Measurements from ENCODE around the gene JAG2. TPM values are rescaled to one million over a fixed set of nuclear protein-coding genes. Genes with fewer than 3 reads are reported as not detected.

The JAG2 gene
- total and polyA plus RNA-seq, 2 of the 4 experiments (the other 2 are of a cell fraction), result 0.18 to 0.58 TPM

- no peak overlapping the region for H4K8ac ChIP-seq (ENCODE audit: low read depth in 2 of 2, low read length in 2 of 2)
- no peak overlapping the region for H2AK5ac ChIP-seq (ENCODE audit: low read depth, low read length)
- no peak overlapping the region for H3K18ac ChIP-seq (ENCODE audit: low read depth, low read length)
- no peak overlapping the region for H2AK9ac ChIP-seq (replicated peaks; ENCODE audit: low read depth, low read length, poor library complexity)
- H2AFZ ChIP-seq (replicated peaks; ENCODE audit: low read length, poor library complexity), result no peak overlapping the region
- H3K56ac ChIP-seq (ENCODE audit: extremely low read depth, insufficient read depth, low read length), result no peak overlapping the region
- no peak overlapping the region for H3K14ac ChIP-seq (replicated peaks; ENCODE audit: low read depth, low read length)
- H2BK5ac ChIP-seq (ENCODE audit: low read depth, low read length, poor library complexity, severe bottlenecking), result no peak overlapping the region
- H2BK20ac ChIP-seq (ENCODE audit: low read depth, low read length), result no peak overlapping the region
- H4K91ac ChIP-seq (ENCODE audit: insufficient read depth, low read depth, low read length), result no peak overlapping the region
- in situ Hi-C loops (cut with MboI; ENCODE audit: low sequenced_read_pairs) (no loop called here), dilution Hi-C loops (cut with HindIII; ENCODE audit: low sequenced_read_pairs, unreplicated experiment) (no loop called here), intact Hi-C loops (cut with micrococcal nuclease) (no loop called here)
- H3K27ac ChIP-seq (ENCODE audit: insufficient read depth, low read length), result no peak overlapping the region
- no peak overlapping the region for H2BK15ac ChIP-seq (ENCODE audit: low read depth, low read length)
- no peaks in the 10 kb centered on the region for H4K20me1 ChIP-seq (ENCODE audit: insufficient read depth, low read length)
- H3K79me1 ChIP-seq (ENCODE audit: low read depth in 1 of 2, low read length in 2 of 2), result no peaks in the 10 kb centered on the region
- H3K9ac ChIP-seq (ENCODE audit: low read depth, low read length), result no peak overlapping the region
- no peaks in the 10 kb centered on the region for H3K4me1 ChIP-seq (ENCODE audit: control insufficient read depth, insufficient read depth, low read length)
- no peak for DNase-seq
- H3K36me3 ChIP-seq (ENCODE audit: control insufficient read depth, insufficient read depth, low read length), result no peaks in the 10 kb centered on the region
- H3K4ac ChIP-seq (ENCODE audit: low read depth, low read length), result no peak overlapping the region
- TF ChIP-seq MAZ (IDR thresholded peaks at IDR 0.05; ENCODE audit: borderline replicate concordance, low read depth, low read length), result no peak
- no peak for TF ChIP-seq POLR2A (IDR thresholded peaks at IDR 0.05; ENCODE audit: low read depth, low read length)
- peak; percentile 63 for TF ChIP-seq CEBPB (IDR thresholded peaks at IDR 0.05; ENCODE audit: low read depth, low read length)
- no peak for TF ChIP-seq CHD1 (IDR thresholded peaks at IDR 0.05; ENCODE audit: low read depth, low read length)
- no peak for TF ChIP-seq MAFK (IDR thresholded peaks at IDR 0.05; ENCODE audit: low read depth, low read length)
- TF ChIP-seq, protein P1, sequence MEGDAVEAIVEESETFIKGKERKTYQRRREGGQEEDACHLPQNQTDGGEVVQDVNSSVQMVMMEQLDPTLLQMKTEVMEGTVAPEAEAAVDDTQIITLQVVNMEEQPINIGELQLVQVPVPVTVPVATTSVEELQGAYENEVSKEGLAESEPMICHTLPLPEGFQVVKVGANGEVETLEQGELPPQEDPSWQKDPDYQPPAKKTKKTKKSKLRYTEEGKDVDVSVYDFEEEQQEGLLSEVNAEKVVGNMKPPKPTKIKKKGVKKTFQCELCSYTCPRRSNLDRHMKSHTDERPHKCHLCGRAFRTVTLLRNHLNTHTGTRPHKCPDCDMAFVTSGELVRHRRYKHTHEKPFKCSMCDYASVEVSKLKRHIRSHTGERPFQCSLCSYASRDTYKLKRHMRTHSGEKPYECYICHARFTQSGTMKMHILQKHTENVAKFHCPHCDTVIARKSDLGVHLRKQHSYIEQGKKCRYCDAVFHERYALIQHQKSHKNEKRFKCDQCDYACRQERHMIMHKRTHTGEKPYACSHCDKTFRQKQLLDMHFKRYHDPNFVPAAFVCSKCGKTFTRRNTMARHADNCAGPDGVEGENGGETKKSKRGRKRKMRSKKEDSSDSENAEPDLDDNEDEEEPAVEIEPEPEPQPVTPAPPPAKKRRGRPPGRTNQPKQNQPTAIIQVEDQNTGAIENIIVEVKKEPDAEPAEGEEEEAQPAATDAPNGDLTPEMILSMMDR (conservative IDR thresholded peaks at IDR 0.05; ENCODE audit: low read depth, low read length), result no peak
- no peak for TF ChIP-seq BHLHE40 (IDR thresholded peaks at IDR 0.05; ENCODE audit: low read depth, low read length)
- TF ChIP-seq RFX5 (IDR thresholded peaks at IDR 0.05; ENCODE audit: low read depth, low read length), result no peak
- TF ChIP-seq, protein P2, sequence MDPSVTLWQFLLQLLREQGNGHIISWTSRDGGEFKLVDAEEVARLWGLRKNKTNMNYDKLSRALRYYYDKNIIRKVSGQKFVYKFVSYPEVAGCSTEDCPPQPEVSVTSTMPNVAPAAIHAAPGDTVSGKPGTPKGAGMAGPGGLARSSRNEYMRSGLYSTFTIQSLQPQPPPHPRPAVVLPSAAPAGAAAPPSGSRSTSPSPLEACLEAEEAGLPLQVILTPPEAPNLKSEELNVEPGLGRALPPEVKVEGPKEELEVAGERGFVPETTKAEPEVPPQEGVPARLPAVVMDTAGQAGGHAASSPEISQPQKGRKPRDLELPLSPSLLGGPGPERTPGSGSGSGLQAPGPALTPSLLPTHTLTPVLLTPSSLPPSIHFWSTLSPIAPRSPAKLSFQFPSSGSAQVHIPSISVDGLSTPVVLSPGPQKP (IDR thresholded peaks at IDR 0.05; ENCODE audit: borderline replicate concordance, low read depth, low read length), result no peak
- no TSS peak for BruUV-seq (replicated peaks)
- ChIA-PET POLR2A (ENCODE audit: unreplicated experiment) (no interaction called here), CTCF (no interaction called here)
- no peak overlapping the region for H4K5ac ChIP-seq (ENCODE audit: low read depth, low read length)
- H3K27me3 ChIP-seq (ENCODE audit: control insufficient read depth, insufficient read depth, low read length), result peaks cover 10% of the 10 kb centered on the region
- H3K23ac ChIP-seq (ENCODE audit: low read depth, low read length), result no peak overlapping the region
- WGBS, 2 experiments (ENCODE audit: extremely low coverage in 2 of 2, insufficient read length in 1 of 2), result 100% methylated on average over 1 of the region's 14 CpGs; no CpG with 5 or more reads in 1 of the 2 experiments
- peaks cover 16% of the 10 kb centered on the region for H3K9me3 ChIP-seq (ENCODE audit: control insufficient read depth, insufficient read depth, low read length)
- H2BK120ac ChIP-seq (ENCODE audit: low read depth, low read length), result no peak overlapping the region
- ATAC-seq (ENCODE audit: low read depth), result no peak
- no peaks in the 10 kb centered on the region for H3K9me1 ChIP-seq (ENCODE audit: insufficient read depth, low read length)
- H3K4me3 ChIP-seq (ENCODE audit: insufficient read depth, low read depth, low read length), result no peak overlapping the region
- H3K4me2 ChIP-seq (ENCODE audit: low read depth, low read length), result no peak overlapping the region
These were observed 32.7 kb downstream of the JAG2 start for GRCh38 chr14:105135700-105136395.

Measured in IMR-90 (cell line).